IPS-18c (cell line): ENCODE results near the gene ARMC5.
A peak's percentile ranks its signal among the peaks of the same experiment; 100 is the strongest.

Source experiments
- H3K4me3 ChIP-seq: 2 replicates; pipeline ENCODE4 v1.7.0; 2013; ENCODE audit warnings: low read depth, mild to moderate bottlenecking, low read length, moderate library complexity; ENCODE audit not compliant: insufficient read depth
- H3K9me3 ChIP-seq: one replicate; pipeline ENCODE4 v1.6.1; 2013; ENCODE audit warnings: mild to moderate bottlenecking, low read length, moderate library complexity; ENCODE audit not compliant: control insufficient read depth, insufficient read depth

The ARMC5 gene

DNA sequence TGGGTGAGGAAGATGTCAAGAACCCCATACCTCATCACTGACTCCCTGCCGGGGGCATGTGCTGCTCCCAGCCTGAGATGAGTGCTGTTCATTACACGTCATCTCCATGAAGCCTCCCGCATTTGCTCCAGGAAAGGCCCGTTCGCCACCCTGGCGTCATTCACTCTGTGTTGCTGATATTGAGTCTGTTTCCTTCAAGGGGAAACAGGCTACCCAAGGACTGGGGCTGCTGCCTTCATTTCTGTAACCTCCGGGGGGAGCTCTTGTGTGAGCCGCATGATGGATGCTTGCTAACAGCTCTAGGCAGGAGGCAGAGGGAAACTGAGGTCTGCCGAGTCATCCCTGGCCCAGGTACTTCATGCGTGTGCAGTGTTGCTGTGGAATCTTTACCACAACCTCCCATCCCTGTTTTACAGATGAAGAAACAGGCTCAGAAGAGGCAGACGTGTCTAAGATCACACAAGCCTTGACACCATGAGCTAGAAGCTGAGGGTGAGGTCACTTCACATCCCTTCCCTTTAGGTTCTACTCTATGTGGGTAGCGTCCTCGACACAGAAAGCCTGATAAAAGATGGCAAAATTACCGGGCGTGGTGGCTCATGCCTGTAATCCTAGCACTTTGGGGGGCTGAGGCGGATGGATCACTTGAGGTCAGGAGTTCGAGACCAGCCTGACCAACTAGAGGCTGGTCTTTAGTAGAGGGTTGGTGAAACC is 3.5 kb upstream of the ARMC5 start:
- no peak overlapping the region for H3K4me3 ChIP-seq

DNA sequence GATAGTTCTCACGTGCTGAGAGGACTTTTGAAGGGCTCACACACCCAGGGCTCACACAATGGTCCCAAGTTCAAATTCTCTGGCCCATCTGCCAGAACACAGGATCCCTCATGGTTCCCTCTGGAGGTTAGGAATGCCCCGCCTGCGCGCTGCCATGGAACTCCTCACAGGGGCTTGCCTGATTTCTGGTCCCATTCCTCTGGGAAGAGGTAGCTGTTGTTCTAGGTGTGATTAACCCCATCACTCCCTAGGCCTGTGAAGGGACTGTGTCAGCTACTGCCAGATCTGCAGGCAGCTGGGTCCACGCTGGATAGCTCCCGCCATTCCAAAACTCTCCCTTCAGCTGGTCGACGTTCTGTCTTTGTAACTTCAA is 2.3 kb upstream of the ARMC5 start:
- no peak overlapping the region for H3K4me3 ChIP-seq

More for the DNA sequence above, 3.5 kb upstream of the ARMC5 start:
- no peaks in the 10 kb centered on the region for H3K9me3 ChIP-seq

DNA sequence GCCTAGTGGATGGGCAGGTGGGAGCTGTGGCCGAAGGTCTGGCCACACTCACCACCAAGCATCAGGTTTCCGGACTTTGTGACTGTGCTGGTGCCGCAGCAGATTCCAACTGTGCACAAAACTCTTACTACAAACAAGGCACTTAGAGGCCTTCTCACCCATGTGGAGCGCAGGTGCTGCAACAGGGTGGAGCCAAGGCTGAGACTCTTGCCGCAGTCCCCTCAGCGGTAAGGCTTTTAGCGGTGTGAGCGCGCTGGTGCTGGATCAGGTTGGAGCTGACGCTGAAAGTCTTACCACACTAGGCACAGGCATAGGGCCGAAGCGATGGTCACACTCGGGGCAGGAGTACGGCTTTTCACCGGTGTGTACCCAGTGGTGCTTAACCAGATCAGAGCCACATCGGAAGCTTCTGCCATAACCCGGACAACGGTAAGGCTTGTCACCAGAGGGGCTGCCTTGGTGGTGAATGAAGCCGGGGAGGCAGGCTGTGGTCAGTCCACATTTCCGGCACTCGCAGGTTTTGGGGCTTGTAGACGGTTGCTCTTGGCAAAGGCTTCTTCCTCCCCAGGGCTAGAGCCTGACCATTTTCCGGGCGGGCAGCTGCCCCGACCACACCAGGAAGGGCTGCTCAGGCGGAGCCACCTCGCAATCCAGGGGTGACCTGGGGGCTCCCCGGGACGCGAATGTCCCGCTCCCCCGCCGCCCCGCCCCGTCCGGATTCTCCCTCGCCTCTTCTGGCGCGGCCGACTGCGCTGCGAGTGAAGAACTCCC is 1.0 kb upstream of the ARMC5 start:
- Histone ChIP-seq H3K4me3 (peak overlapping the region; percentile 78), H3K9me3 (no peaks in the 10 kb centered on the region)

More for the DNA sequence above, 2.3 kb upstream of the ARMC5 start:
- no peaks in the 10 kb centered on the region for H3K9me3 ChIP-seq

DNA sequence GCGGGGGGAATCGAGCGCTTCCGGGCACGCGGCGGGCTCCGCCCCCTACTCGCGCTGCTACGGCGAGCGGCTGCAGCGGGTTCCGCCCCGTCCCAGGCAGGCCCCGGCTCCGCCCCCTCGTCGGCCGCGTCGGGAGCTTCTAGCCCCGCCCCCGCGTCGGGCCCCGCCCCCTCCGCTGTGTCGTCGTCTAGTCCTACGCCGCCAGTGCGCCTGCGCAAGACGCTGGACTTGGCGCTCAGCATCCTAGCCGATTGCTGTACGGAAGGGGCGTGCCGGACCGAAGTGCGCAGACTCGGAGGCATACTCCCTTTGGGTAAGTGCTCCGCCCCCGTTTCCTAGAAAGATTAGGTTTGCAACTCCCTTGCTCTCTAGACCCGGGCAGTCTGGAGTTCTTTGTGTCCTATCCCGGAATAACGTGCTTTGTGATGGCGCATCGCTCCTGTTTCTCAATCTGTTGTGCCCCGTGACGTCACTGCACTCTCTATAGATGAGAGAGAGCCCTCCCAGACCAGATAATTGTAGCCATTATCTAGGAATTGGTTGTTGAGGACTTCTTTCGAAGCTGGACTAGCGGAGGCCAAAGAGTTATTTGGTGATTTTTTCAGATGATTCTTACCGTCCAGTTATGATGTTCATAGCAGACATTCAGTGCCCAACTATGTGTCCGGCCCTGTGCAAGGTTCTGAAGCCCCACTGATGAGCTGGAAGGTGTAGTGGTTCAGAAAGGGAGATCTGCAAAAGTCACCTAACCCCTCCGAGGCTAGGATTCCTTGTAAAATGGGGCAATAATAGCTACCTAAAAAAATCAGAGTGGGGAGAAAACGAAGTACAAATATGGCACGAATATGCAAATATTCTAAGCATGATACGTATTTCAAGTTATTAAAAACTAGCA is 633 bp downstream of the ARMC5 start:
- Histone ChIP-seq H3K9me3 (no peaks in the 10 kb centered on the region), H3K4me3 (peak overlapping the region; percentile 78)

- Histone ChIP-seq H3K4me3 (no peak overlapping the region; the same call in 1 of the 2 replicates), H3K9me3 (no peaks in the 10 kb centered on the region)
These were observed 1.3 kb downstream of the ARMC5 start for GRCh38 chr16:31460582-31461002.

- no peak overlapping the region for H3K4me3 ChIP-seq
These were observed 2.1 kb downstream of the ARMC5 start for GRCh38 chr16:31461201-31461920.

GRCh38 chr16:31461921-31462804 is 2.9 kb downstream of the ARMC5 start:
- Histone ChIP-seq H3K4me3 (no peak overlapping the region), H3K9me3 (no peaks in the 10 kb centered on the region)

More at GRCh38 chr16:31461201-31461920, 2.1 kb downstream of the ARMC5 start:
- no peaks in the 10 kb centered on the region for H3K9me3 ChIP-seq

DNA sequence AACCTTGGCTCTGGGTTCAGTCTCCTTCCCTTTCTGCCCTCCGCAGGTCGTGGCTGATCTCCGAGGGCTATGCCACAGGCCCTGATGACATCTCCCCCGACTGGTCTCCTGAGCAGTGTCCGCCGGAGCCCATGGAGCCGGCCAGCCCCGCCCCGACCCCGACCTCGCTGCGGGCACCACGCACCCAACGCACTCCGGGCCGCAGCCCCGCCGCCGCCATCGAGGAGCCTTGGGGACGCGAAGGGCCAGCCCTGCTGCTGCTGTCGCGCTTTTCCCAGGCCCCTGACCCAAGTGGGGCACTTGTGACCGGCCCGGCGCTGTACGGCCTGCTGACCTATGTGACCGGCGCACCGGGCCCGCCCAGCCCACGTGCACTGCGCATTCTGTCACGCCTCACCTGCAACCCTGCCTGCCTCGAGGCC is 5.1 kb downstream of the ARMC5 start:
- no peaks in the 10 kb centered on the region for H3K9me3 ChIP-seq

DNA sequence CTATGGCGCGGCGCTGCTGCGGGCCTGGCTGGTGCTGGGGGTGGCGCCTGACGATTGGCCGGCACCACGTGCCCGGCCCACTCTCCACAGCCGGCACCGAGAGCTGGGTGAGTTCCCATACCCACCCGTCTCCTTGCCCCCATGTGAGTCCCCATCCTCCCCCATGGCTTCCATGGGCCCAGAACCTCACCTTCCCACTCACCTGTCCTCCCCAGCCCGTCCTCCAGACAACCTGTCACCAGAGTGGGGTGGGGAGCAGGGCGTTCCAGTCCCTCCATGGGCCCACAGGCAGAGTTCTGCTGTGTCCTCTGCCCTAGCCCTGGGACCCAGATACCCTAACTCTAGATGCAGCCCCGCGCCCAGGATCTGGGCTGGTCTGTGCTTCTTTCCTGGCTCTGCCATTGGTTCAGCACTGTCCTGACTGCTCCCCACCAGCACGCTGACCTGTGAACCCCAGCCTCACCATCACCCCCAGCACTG is 5.5 kb downstream of the ARMC5 start:
- no peaks in the 10 kb centered on the region for H3K9me3 ChIP-seq
- no peak overlapping the region for H3K4me3 ChIP-seq

More for the DNA sequence above, 5.1 kb downstream of the ARMC5 start:
- no peak overlapping the region for H3K4me3 ChIP-seq

DNA sequence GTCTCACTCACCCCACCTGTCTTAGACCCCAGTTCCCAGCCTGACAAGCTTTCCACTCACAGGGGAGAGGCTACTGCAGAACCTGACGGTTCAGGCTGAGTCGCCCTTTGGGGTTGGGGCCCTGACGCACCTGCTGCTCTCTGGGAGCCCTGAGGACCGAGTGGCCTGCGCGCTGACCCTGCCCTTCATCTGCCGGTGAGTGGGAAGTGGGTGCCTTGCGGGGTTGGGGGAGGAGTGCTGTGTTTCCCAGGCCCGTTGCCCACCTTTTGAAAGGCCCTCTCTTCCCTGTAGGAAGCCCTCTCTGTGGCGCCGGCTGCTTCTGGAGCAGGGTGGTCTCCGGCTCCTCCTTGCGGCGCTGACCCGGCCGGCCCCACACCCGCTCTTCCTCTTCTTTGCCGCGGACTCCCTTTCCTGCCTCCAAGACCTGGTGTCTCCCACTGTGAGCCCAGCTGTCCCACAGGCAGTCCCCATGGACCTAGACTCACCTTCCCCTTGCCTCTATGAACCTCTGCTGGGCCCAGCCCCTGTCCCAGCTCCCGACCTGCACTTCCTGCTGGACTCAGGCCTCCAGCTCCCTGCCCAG is 6.6 kb downstream of the ARMC5 start:
- Histone ChIP-seq H3K9me3 (no peaks in the 10 kb centered on the region), H3K4me3 (no peak overlapping the region)

- Histone ChIP-seq H3K9me3 (no peaks in the 10 kb centered on the region), H3K4me3 (no peak overlapping the region)
These were observed 7.1 kb downstream of the ARMC5 start for GRCh38 chr16:31466381-31466841.

GRCh38 chr16:31467151-31467773 is 8.0 kb downstream of the ARMC5 start:
- Histone ChIP-seq H3K9me3 (no peaks in the 10 kb centered on the region), H3K4me3 (no peak overlapping the region)

GRCh38 chr16:31467858-31468257 is 8.6 kb downstream of the ARMC5 start:
- Histone ChIP-seq H3K4me3 (no peak overlapping the region), H3K9me3 (peaks cover 2% of the 10 kb centered on the region)

GRCh38 chr16:31470615-31471014 is 11.3 kb downstream of the ARMC5 start:
- peaks cover 2% of the 10 kb centered on the region for H3K9me3 ChIP-seq
- H3K4me3 ChIP-seq: no peak overlapping the region

DNA sequence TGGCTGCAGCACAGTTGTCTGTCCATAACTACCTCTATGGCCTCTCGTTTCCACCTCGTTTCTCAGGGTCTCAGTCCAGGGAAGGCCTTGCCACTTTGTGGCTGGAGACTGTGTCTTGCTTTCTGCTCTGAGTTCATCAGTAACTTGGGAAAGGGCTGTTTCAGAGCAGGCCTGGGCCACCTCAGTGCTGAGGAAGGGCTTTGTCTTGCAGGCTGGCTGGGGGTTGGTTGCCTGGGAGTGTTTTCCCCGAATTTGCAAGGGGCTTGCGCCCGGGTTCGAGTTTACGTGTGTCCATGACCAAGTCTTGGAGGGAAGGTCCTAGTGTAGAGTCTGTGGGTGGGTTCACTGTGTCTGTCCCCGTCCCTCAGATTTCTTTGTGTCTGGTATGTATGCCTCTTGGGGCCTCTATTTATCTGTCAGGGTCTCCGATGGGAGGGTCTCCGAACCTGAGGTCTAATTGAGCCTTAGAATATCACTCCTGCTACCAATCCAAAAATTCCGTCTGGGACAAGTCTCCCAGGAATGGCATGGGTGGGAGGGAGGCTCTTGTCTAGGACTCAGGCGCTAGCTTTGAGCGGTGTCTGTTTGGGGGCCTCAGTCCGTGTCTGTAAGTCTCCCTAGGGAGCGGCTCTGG is 12.1 kb downstream of the ARMC5 start:
- Histone ChIP-seq H3K4me3 (peak overlapping the region; percentile 67), H3K9me3 (peaks cover 2% of the 10 kb centered on the region)
